HG03139 (cell line): Measurements from ENCODE around the gene CTBP1.
A peak's percentile ranks its signal among the peaks of the same experiment; 100 is the strongest.

Source experiments
- ATAC-seq: cut with Tn5 transposase; IDR thresholded peaks from one replicate; pipeline ENCODE4 v1.9.1; 2021; ENCODE audit not compliant: unreplicated experiment

CTBP1 gene

GRCh38 chr4:1225272-1226143 is 23.4 kb downstream of the CTBP1 start:
- no peak for ATAC-seq

GRCh38 chr4:1223841-1224809 is 24.8 kb downstream of the CTBP1 start:
- ATAC-seq: no peak

- no peak for ATAC-seq
Observed at GRCh38 chr4:1222938-1223690, 25.8 kb downstream of the CTBP1 start.

- no peak for ATAC-seq
Observed at GRCh38 chr4:1222036-1222789, 26.7 kb downstream of the CTBP1 start.

- ATAC-seq: no peak
Observed at GRCh38 chr4:1221155-1221870, 27.6 kb downstream of the CTBP1 start.

- no peak for ATAC-seq
Observed at GRCh38 chr4:1220566-1220965, 28.4 kb downstream of the CTBP1 start.

- ATAC-seq: no peak
Observed at GRCh38 chr4:1219566-1219950, 29.4 kb downstream of the CTBP1 start.

- ATAC-seq: peak; percentile 55
Observed at GRCh38 chr4:1218634-1219565, 30.0 kb downstream of the CTBP1 start.

- ATAC-seq: no peak
Observed at GRCh38 chr4:1217366-1217765, 31.6 kb downstream of the CTBP1 start.

GRCh38 chr4:1216869-1217294 is 32.0 kb downstream of the CTBP1 start:
- ATAC-seq: no peak

GRCh38 chr4:1216076-1216614 is 32.8 kb downstream of the CTBP1 start:
- ATAC-seq: no peak

- no peak for ATAC-seq
Observed at GRCh38 chr4:1215141-1216075, 33.5 kb downstream of the CTBP1 start.

- no peak for ATAC-seq
Observed at GRCh38 chr4:1214101-1215095, 34.5 kb downstream of the CTBP1 start.

- no peak for ATAC-seq
Observed at GRCh38 chr4:1213336-1213995, 35.5 kb downstream of the CTBP1 start.

GRCh38 chr4:1212546-1213335 is 36.2 kb downstream of the CTBP1 start:
- no peak for ATAC-seq
